H9 (cell line): ENCODE results near the gene ARG1. TPM values are rescaled to one million over a fixed set of nuclear protein-coding genes. Genes with fewer than 3 reads are reported as not detected.

Experiments used
- DNase-seq: peaks from one replicate; pipeline ENCODE4 v3.0.0-alpha.2; 2017
- H2AFZ ChIP-seq: one replicate; pipeline ENCODE4 v1.6.1; 2013; ENCODE audit warnings: mild to moderate bottlenecking, low read length, control low read depth, moderate library complexity
- H2AK5ac ChIP-seq: 2 replicates; pipeline ENCODE4 v1.6.1; 2013; ENCODE audit warnings: low read length, control low read depth, mixed read lengths; ENCODE audit not compliant: insufficient read length
- H2BK120ac ChIP-seq: one replicate; pipeline ENCODE4 v1.6.1; 2013; ENCODE audit warnings: low read depth, mild to moderate bottlenecking, low read length, control low read depth, inconsistent platforms; ENCODE audit not compliant: poor library complexity, severe bottlenecking
- H2BK12ac ChIP-seq: 2 replicates; pipeline ENCODE4 v1.6.1; 2013; ENCODE audit warnings: low read length, control low read depth, mixed read lengths, low read depth; ENCODE audit not compliant: insufficient read length
- H2BK15ac ChIP-seq: 2 replicates; pipeline ENCODE4 v1.6.1; 2013; ENCODE audit warnings: low read depth, low read length, control low read depth
- H2BK20ac ChIP-seq: one replicate; pipeline ENCODE4 v1.6.1; 2013; ENCODE audit warnings: low read depth, mild to moderate bottlenecking, low read length, control low read depth, inconsistent platforms; ENCODE audit not compliant: poor library complexity, severe bottlenecking
- H2BK5ac ChIP-seq: 2 replicates; pipeline ENCODE4 v1.6.1; 2013; ENCODE audit warnings: low read length, control low read depth, mixed read lengths; ENCODE audit not compliant: insufficient read length
- H3K14ac ChIP-seq: 2 replicates; pipeline ENCODE4 v1.6.1; 2013; ENCODE audit warnings: low read length, control low read depth; ENCODE audit not compliant: insufficient read depth
- H3K18ac ChIP-seq: 2 replicates; pipeline ENCODE4 v1.6.1; 2013; ENCODE audit warnings: low read depth, mild to moderate bottlenecking, mixed read lengths, low read length, control low read depth; ENCODE audit not compliant: insufficient read length
- H3K23ac ChIP-seq: 2 replicates; pipeline ENCODE4 v1.6.1; 2013; ENCODE audit warnings: low read length, control low read depth, mixed read lengths, low read depth; ENCODE audit not compliant: insufficient read length
- H3K23me2 ChIP-seq: 2 replicates; pipeline ENCODE4 v1.6.1; 2013; ENCODE audit warnings: low read depth, mild to moderate bottlenecking, mixed read lengths, low read length, control low read depth; ENCODE audit not compliant: insufficient read length, poor library complexity, severe bottlenecking
- H3K27ac ChIP-seq: 2 replicates; pipeline ENCODE4 v1.5.1; 2013; ENCODE audit warnings: low read length, control low read depth, mixed read lengths, low read depth; ENCODE audit not compliant: insufficient read length
- H3K27me3 ChIP-seq: 2 replicates; pipeline ENCODE4 v1.6.1; 2013; ENCODE audit warnings: low read length, control low read depth, inconsistent platforms; ENCODE audit not compliant: insufficient read depth
- H3K4ac ChIP-seq: 2 replicates; pipeline ENCODE4 v1.6.1; 2013; ENCODE audit warnings: low read depth, mild to moderate bottlenecking, control low read depth, inconsistent platforms, low read length, moderate library complexity
- H3K4me1 ChIP-seq: 2 replicates; pipeline ENCODE4 v1.6.1; 2013; ENCODE audit warnings: low read length, control low read depth, inconsistent platforms; ENCODE audit not compliant: insufficient read depth
- H3K4me2 ChIP-seq: 2 replicates; pipeline ENCODE4 v1.6.1; 2013; ENCODE audit warnings: low read length, control low read depth, mixed read lengths; ENCODE audit not compliant: insufficient read length, insufficient read depth
- H3K56ac ChIP-seq: 2 replicates; pipeline ENCODE4 v1.6.1; 2013; ENCODE audit warnings: low read depth, mild to moderate bottlenecking, mixed read lengths, low read length, control low read depth; ENCODE audit not compliant: insufficient read length
- H3K79me1 ChIP-seq: 2 replicates; pipeline ENCODE4 v1.6.1; 2013; ENCODE audit warnings: low read depth, mild to moderate bottlenecking, moderate library complexity, low read length, control low read depth, inconsistent platforms; ENCODE audit not compliant: insufficient read depth, poor library complexity, severe bottlenecking
- H3K79me2 ChIP-seq: 2 replicates; pipeline ENCODE4 v1.6.1; 2013; ENCODE audit warnings: low read length, control low read depth, inconsistent platforms; ENCODE audit not compliant: insufficient read depth
- H3K9ac ChIP-seq: 2 replicates; pipeline ENCODE4 v1.6.1; 2013; ENCODE audit warnings: low read length, control low read depth, mixed read lengths; ENCODE audit not compliant: insufficient read length; ENCODE audit errors: extremely low read depth
- H3K9me3 ChIP-seq: one replicate; pipeline ENCODE4 v1.6.1; 2013; ENCODE audit warnings: low read depth, low read length, inconsistent platforms; ENCODE audit not compliant: control insufficient read depth
- H3T11ph ChIP-seq: one replicate; pipeline ENCODE4 v1.6.1; 2013; ENCODE audit warnings: mild to moderate bottlenecking, low read length, control low read depth, inconsistent platforms
- H4K20me1 ChIP-seq: one replicate; pipeline ENCODE4 v1.6.1; 2013; ENCODE audit not compliant: control insufficient read depth, insufficient read length, insufficient read depth
- H4K5ac ChIP-seq: 2 replicates; pipeline ENCODE4 v1.6.1; 2013; ENCODE audit warnings: low read depth, mild to moderate bottlenecking, mixed read lengths, low read length, control low read depth; ENCODE audit not compliant: insufficient read length
- H4K8ac ChIP-seq: replicated peaks from 2 replicates; pipeline ENCODE4 v1.6.1; 2013; ENCODE audit warnings: low read length, control low read depth, mixed read lengths, low read depth; ENCODE audit not compliant: insufficient read length
- H4K91ac ChIP-seq: 2 replicates; pipeline ENCODE4 v1.6.1; 2013; ENCODE audit warnings: low read depth, mild to moderate bottlenecking, moderate library complexity, mixed read lengths, low read length, control low read depth; ENCODE audit not compliant: insufficient read length
- H3K27ac Mint-ChIP-seq, 3 experiments: 2 replicates in 2 of 3; 3 replicates in 1 of 3; pipeline ENCODE4 v1.8.0; 2020 to 2021; ENCODE audit warnings: mixed read lengths in 3 of 3, mild to moderate bottlenecking in 1 of 3, moderate library complexity in 1 of 3
- H3K27me3 Mint-ChIP-seq: 2 replicates; pipeline ENCODE4 v1.8.0; 2021; ENCODE audit warnings: low read depth, mild to moderate bottlenecking, moderate library complexity, mixed read lengths
- H3K36me3 Mint-ChIP-seq, 3 experiments: 2 replicates in 2 of 3; 3 replicates in 1 of 3; pipeline ENCODE4 v1.8.0; 2020 to 2021; ENCODE audit warnings: low read depth in 3 of 3, mixed read lengths in 3 of 3; ENCODE audit not compliant: insufficient read depth in 1 of 3
- H3K4me1 Mint-ChIP-seq, 2 experiments: 2 replicates each; pipeline ENCODE4 v1.8.0; 2020; ENCODE audit warnings: mixed read lengths in 2 of 2
- H3K4me3 Mint-ChIP-seq, 2 experiments: 2 replicates in 1 of 2; 3 replicates in 1 of 2; pipeline ENCODE4 v1.8.0; 2020 to 2021; ENCODE audit warnings: mild to moderate bottlenecking in 2 of 2, mixed read lengths in 2 of 2, moderate library complexity in 1 of 2
- H3K9me3 Mint-ChIP-seq, 2 experiments: 2 replicates in 1 of 2; 3 replicates in 1 of 2; pipeline ENCODE4 v1.8.0; 2020; ENCODE audit warnings: mild to moderate bottlenecking in 2 of 2, mixed read lengths in 2 of 2, moderate library complexity in 1 of 2
- WGBS: extraction: QIAGEN DNeasy Blood & Tissue Kit; methylation state at CpG from one replicate; pipeline ENCODE4 v1.1.7; 2013; ENCODE audit warnings: missing lambda C conversion rate, low lambda C conversion rate, mixed read lengths; ENCODE audit not compliant: insufficient read length; ENCODE audit errors: extremely low coverage; 5-methylcytosine and 5-hydroxymethylcytosine counted together
- total RNA-seq: library from RNA; stranded (reverse); gene quantifications from 2 replicates; pipeline ENCODE4 v1.2.1, GENCODE V29; 2021
- TF ChIP-seq, protein P1 (sequence below): fragments of 200-600 bp; sonication (generic); conservative IDR thresholded peaks from 3 replicates; pipeline ENCODE4 v1.8.0; 2021; ENCODE audit warnings: antibody characterized with exemption, mild to moderate bottlenecking

ARG1 gene
- total RNA-seq, 1 experiment from 2014 or later, result not detected

DNA sequence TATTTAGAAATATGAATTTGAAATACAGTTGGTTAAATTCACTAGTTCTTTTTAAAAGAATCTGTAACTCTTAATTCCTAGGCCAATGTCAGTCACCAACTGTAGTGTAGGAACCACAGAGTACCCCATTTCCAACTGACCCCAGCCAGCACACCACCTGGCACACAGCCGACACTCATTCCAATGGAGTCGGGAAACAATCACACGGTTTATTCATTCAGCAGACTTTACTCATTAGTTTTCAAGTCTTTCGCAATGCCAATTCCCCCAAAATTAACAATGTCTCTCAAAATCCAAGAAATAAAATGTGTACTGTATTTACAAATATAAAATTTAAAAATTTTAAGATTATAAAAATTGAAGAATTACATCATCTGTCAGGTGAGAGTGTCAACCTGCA, 13.5 kb downstream of the ARG1 start:
- no peak overlapping the region for H2BK12ac ChIP-seq
- H2BK20ac ChIP-seq, result no peak overlapping the region
- Mint-ChIP-seq H3K27ac (no peak overlapping the region), H3K36me3 (peaks cover 6 to 37% (median 29%) of the 10 kb centered on the region in 3 experiments; a peak in 6 of 7 replicates), H3K27me3 (no peaks in the 10 kb centered on the region), H3K4me3 (no peak overlapping the region), H3K9me3 (no peaks in the 10 kb centered on the region), H3K4me1 (no peaks in the 10 kb centered on the region)
- no CpG with 5 or more reads among the region's 4 CpGs for WGBS
- no peaks in the 10 kb centered on the region for H3K4me1 ChIP-seq
- H3K27ac ChIP-seq, result no peak overlapping the region
- no peaks in the 10 kb centered on the region for H3K9me3 ChIP-seq
- no peaks in the 10 kb centered on the region for H4K20me1 ChIP-seq
- H3K23ac ChIP-seq, result no peak overlapping the region
- TF ChIP-seq, protein P1, sequence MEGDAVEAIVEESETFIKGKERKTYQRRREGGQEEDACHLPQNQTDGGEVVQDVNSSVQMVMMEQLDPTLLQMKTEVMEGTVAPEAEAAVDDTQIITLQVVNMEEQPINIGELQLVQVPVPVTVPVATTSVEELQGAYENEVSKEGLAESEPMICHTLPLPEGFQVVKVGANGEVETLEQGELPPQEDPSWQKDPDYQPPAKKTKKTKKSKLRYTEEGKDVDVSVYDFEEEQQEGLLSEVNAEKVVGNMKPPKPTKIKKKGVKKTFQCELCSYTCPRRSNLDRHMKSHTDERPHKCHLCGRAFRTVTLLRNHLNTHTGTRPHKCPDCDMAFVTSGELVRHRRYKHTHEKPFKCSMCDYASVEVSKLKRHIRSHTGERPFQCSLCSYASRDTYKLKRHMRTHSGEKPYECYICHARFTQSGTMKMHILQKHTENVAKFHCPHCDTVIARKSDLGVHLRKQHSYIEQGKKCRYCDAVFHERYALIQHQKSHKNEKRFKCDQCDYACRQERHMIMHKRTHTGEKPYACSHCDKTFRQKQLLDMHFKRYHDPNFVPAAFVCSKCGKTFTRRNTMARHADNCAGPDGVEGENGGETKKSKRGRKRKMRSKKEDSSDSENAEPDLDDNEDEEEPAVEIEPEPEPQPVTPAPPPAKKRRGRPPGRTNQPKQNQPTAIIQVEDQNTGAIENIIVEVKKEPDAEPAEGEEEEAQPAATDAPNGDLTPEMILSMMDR, result no peak
- no peaks in the 10 kb centered on the region for H3K27me3 ChIP-seq
- no peak overlapping the region for H3K56ac ChIP-seq
- no peak overlapping the region for H2BK5ac ChIP-seq
- DNase-seq, result no peak
- H3K4ac ChIP-seq, result no peak overlapping the region
- H4K5ac ChIP-seq, result no peak overlapping the region
- no peak overlapping the region for H3T11ph ChIP-seq
- no peak overlapping the region for H2BK15ac ChIP-seq
- no peak overlapping the region for H4K8ac ChIP-seq
- no peak overlapping the region for H2BK120ac ChIP-seq
- H3K79me2 ChIP-seq, result no peaks in the 10 kb centered on the region
- no peaks in the 10 kb centered on the region for H3K23me2 ChIP-seq
- no peak overlapping the region for H3K9ac ChIP-seq
- no peak overlapping the region for H3K14ac ChIP-seq
- H2AK5ac ChIP-seq, result no peak overlapping the region
- no peak overlapping the region for H3K4me2 ChIP-seq
- no peak overlapping the region for H4K91ac ChIP-seq
- no peak overlapping the region for H2AFZ ChIP-seq
- H3K18ac ChIP-seq, result no peak overlapping the region
- no peaks in the 10 kb centered on the region for H3K79me1 ChIP-seq
